Fibroblast of skin of abdomen (primary cell): ENCODE results near the gene AANAT.

Source experiments
- DNase-seq: peaks from one replicate; pipeline ENCODE4 v3.0.0-alpha.2; 2013

The AANAT gene

DNA sequence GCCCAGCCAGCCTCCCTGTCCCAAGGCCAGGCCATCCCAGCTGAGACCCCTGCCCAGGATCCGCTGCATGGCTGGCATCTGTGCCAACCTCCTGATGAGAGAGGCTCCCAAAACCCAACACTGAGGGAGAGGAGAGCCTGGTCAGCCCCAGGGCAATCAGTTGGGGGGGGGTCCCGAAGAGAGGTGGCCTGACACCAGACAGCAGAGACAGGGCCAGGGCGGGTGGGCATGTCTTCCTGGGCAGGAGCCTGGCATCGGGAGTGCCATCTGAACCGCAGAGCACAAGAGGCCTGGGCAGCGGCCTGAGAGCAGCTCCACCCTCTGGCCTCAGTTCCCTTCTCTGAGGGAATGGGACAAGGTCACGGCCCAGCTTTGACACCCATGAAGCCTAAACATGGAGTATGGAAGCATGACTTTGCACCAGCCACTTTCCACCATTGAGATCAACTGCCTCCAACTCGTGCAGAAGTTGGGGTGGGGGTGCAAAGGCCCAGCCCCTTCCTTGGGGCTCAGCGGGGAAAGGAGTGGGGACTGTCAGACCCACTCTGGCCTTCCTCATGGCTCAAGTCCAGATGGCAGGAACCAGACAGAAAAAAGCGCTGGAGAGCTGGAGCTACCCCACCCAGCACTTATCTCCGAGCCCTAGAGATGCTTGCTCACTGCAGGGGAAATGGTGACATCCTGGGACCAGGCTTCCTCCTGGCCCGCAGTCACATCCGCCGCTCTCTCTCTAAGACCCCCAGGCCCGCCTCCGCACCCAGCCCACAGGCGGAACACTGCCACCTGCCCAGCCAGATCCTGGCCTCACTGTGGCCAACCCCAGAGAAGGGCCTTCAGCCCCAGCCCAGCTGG, 24.1 kb downstream of the AANAT start:
- no peak for DNase-seq

DNA sequence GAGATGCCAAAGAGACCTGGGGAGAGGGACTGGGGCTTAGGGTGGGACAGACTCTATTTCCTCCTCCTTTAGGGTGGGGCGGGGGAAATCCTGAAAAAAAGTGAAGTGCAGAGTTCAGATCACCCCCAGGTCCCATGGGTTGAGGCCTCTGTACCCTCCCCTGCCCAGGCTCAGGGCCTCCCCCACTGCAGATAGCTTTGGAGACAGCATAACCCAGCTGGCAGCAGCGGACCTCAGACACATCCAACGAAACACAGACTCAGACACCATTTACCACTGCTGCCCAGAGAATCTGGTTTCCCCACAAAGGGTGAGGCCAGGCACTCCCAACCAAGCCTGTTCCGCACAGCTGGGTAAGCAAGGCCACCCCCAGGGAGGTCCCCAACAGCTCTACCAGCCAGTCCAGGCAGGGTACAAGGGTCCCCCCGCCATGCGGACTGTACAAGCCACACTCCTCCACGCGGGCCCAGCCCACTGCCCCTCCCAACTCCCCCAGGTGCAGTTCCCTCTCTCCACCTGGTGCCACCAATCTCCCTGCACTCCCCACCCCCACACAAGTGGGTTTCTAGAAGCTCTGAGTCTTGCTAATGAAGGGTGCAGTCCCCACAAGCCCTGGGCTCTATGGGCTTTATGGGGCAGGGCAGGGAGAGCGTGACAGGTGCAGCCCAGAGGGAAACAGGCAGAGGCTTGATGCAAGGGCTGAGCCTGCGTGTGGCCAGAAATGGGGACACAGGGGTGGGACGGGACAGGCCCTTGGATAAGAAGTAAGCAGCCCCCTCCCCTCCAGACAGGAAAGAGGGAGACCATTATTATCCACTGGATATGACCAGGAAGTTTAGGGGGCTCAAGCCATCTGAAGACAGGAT, 25.0 kb downstream of the AANAT start:
- DNase-seq, result no peak

DNA sequence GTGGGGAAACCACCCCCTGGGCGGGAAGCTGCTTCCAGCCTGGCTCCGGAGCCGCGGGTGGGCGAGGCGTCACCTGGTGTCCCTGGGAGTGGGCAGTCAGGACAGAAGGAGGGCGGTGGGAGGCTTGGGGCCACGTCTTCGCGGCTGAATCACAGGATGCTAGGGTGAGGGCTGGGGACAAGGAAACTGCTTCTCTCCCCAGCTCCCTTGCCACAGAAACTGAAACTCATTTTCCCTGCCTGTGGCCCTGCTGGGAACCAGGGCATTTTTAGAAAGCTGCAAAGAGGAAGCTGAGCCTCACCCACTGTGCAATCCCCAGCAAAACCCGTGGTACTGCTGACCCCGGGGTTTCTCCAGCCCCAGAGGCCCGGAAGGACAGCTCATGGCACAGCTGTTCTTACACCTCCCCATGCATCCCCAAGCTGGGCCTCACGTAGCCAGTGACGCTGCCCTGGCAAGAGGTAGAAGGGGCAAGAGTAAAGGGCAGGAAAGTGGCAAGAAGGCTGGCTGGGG, 25.6 kb downstream of the AANAT start:
- peak; percentile 46 for DNase-seq

GRCh38 chr17:76493505-76494167, 26.2 kb downstream of the AANAT start:
- DNase-seq, result no peak

DNA sequence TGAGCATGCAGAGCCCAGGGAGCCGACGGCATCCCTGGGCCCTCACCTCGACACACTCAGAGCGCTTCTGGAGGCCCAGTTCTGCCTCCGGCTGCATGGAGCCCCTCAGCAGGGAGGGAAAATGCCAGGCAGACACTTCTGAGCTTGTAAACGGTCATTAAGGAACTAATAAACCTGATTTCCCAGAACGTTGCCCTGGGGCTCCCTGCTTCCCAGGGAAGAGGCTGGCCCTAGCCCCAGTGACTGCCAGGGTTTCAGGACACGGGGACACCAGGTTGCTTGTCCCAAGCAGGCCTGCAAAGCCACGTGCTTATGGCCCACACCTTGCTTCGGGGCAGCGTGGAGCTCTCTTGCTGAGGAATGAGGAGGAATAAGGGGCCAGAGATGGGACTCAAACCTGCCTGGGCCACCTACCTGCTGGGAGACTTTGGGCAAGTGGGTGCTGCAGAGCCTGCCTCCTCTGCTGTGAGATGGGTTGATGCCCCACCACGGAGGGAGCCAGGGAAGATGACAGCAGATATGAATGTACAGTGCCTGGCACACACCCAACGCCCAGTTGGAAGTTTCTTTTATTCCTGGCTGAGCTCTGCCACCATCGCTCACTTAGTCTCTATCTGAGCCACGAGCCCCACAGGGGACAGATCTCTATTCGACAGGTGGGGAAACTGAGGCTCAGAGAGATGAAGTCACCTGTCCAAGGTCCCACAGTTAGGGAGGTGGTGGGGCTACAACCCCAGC, 28.4 kb downstream of the AANAT start:
- no peak for DNase-seq

- DNase-seq, result no peak
Observed at GRCh38 chr17:76496464-76496863, 29.1 kb downstream of the AANAT start.

- no peak for DNase-seq
Observed at GRCh38 chr17:76497699-76497978, 30.2 kb downstream of the AANAT start.

- DNase-seq, result peak; percentile 78
Observed at GRCh38 chr17:76497979-76498875, 30.8 kb downstream of the AANAT start.

DNA sequence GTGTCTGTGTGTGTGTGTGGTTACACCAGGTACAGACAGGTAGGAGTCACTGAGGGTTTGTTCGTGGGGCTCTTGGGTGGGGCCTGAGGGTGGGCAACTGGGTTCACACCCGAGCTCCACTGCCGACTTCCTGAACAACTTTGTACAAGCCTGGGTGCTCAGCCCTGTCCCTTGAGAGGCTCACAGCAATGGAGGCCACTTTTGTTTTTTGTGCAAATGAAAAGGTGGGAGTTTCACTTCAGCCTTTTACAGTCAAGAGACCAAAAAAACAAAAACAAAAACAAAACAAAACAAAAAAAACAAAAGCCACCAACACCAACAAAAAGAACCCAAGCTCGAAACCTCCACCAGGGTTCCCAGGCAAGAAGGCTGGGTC, 31.5 kb downstream of the AANAT start:
- no peak for DNase-seq

DNA sequence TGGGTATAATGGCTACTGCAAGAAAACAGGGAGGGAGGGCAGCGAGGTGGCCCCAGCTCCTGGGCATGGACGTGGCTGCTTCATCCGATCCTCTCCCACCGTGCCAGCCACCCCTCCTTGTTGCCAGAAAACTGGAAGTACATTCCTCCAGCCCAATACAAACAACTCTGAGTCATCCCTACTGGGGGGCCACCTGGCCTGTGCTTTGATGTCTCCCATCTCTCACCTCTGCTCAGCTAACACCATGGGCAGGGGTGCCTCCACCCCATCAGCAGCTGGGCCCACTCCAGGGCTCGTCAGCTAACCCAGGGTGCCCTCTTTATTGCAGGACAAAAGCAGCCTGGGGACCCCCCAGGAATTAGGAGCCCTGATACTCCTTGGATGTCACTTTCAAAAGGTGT, 31.9 kb downstream of the AANAT start:
- no peak for DNase-seq

DNA sequence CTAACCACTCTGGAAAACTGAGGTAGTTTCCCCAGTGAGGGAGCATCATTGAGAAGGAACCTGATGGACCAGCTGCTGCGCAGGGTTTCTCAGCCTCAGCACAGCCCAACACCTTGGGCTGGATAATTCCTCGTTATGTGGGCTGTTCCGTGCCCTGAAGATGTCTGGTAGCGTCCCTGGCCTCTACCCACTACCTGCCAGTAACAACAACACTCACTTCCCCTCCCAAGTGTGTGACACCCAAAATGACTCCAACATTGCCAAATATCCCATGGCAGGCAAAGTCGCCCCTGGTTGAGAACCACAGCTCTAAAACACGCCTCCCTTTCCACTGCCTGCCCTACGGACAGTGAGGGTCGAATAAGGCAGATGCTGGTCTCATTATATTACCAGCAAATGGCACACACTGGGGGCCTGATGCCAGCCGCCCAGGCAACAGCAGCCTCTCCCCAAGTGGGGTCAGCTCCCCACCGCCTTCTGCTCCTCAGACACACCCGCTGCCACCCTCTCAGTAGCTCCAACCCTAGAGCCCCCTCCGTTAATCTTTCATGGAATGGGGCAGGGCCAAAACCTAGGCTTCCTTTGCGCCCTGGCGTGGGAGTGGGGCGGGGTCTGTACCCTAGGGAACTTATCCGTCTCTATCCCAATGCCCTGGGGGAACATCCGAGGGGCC, 32.8 kb downstream of the AANAT start:
- no peak for DNase-seq

- no peak for DNase-seq
Observed at GRCh38 chr17:76500747-76501017, 33.3 kb downstream of the AANAT start.

DNA sequence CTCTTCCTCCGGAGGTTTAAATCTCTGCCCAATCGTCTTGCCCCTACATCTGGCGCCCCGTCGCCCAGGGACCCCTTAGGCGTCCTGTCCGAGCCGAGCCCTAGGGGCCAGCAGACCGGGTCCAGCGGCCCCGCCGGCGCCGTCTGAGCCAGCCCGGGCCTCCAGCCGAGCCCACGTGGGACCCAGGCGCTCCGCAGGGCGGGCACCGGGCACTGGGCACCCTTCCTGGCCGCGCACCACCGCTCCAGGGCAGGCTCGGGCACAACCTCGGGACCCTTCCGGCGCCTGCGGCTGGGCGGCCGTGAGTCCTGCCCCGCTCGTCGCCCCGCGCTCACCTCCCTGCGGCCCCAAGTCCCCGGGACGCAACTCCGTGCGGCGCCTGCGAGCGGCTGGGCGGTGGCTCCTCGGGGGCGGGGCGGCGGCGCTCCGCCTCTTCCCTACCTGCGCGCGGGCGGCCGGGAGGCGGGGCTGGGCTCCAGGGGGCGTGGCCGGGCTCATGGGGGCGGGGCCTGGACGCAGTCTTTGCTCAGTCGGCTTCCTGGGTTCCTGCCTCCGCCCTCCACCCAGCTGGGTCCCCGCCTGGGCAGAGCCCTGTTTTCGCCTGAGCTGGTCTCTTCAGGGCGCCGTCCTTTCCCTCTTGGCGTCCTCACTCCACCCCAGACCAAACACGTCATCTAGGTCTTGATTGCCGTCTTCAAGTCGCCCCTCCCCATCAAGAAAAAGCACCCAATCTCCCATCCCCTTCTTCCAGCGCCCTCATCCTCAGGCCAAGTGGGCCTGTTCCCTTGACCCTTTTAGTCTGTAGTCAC, 33.8 kb downstream of the AANAT start, which contains the start of gene RHBDF2:
Gene RHBDF2, minus strand, starts transcription at position 406 of the 809 bp plus-strand sequence. CDS start 19,899 bp downstream, outside the sequence.
- peak; percentile 59 for DNase-seq

DNA sequence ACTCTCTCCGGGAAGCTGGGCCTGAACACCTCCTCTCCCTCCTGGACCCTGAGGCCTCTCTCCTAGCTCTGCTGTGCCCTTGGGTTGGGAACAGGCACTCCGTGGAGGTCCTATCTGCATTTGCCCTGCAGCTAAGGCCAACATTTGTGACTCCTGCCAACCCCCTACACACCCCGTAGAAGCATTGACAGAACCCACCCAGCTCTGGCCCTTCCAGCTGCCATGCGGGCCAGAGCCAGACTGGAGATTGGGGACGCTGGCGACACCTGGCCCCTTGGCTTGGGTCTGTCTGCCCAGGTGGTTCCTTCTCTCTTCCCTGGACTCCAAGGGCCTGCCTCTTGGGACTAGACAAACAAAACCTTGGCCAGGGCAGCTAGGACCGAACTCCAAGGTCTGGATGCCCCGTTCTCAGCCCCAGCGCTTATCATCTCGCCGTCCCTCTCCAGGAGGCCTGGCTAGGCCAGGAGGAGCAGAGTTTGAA, 34.5 kb downstream of the AANAT start:
- DNase-seq, result no peak

GRCh38 chr17:76502341-76503211, 35.2 kb downstream of the AANAT start:
- DNase-seq, result no peak

DNA sequence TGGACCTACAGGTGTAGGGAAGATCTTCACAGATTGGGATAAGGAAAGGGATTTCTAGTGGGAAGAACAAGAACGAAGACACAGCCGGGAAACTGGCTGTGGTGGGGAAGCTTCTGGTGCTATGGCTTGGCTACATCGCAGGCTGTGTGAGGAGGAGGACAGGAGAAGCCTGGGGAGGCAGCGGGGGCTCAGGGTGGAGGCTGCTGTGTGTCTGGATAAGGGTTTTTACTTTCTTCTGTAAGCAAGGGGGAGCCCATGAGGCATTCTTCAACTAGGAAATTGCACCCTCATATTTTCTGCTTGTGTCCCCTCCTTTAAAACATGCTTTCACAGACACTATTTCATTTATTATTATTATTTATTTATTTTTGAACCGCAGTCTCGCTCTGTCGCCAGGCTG, 36.7 kb downstream of the AANAT start:
- no peak for DNase-seq

GRCh38 chr17:76506408-76507345, 39.3 kb downstream of the AANAT start:
- peak; percentile 57 for DNase-seq
